ENCODE results near the gene KCTD5.
"Not testable (repeated sequence)": the region's sequence is repeated elsewhere in the genome, so short reads cannot be mapped to it uniquely, and the experiment has no call there.

KCTD5 gene

GRCh38 chr16:2673066-2673999, 9.0 kb upstream of the KCTD5 start:
- peak; percentile 96 to 97 for DNase-seq

GRCh38 chr16:2675021-2675420, 7.3 kb upstream of the KCTD5 start:
- DNase-seq: no peak

- no peak for DNase-seq
These were observed 6.6 kb upstream of the KCTD5 start for GRCh38 chr16:2675714-2676113.

GRCh38 chr16:2676937-2677336, 5.4 kb upstream of the KCTD5 start:
- not testable (repeated sequence) for DNase-seq

GRCh38 chr16:2678206-2678965, 3.9 kb upstream of the KCTD5 start:
- not testable (repeated sequence) for DNase-seq

- not testable (repeated sequence) for DNase-seq
These were observed 2.4 kb upstream of the KCTD5 start for GRCh38 chr16:2679902-2680301.

GRCh38 chr16:2680360-2680759, 2.0 kb upstream of the KCTD5 start:
- not testable (repeated sequence) for DNase-seq

GRCh38 chr16:2683041-2683440, 718 bp downstream of the KCTD5 start:
- DNase-seq: not testable (repeated sequence)

- not testable (repeated sequence) for DNase-seq
These were observed 3.8 kb downstream of the KCTD5 start for GRCh38 chr16:2686075-2686474.

- DNase-seq: peak; percentile 34 to 57
These were observed 4.7 kb downstream of the KCTD5 start for GRCh38 chr16:2686912-2687507.

GRCh38 chr16:2687531-2688308, 5.4 kb downstream of the KCTD5 start:
- no peak for DNase-seq

- not testable (repeated sequence) for DNase-seq
These were observed 7.1 kb downstream of the KCTD5 start for GRCh38 chr16:2689422-2689821.

GRCh38 chr16:2689968-2690801, 7.9 kb downstream of the KCTD5 start:
- no peak for DNase-seq

- no peak for DNase-seq
These were observed 8.5 kb downstream of the KCTD5 start for GRCh38 chr16:2690852-2691251.

- DNase-seq: no peak
These were observed 9.3 kb downstream of the KCTD5 start for GRCh38 chr16:2691491-2692248.

- DNase-seq: no peak
These were observed 10.1 kb downstream of the KCTD5 start for GRCh38 chr16:2692251-2692947.

GRCh38 chr16:2692948-2693651, 10.8 kb downstream of the KCTD5 start:
- DNase-seq: no peak

GRCh38 chr16:2696601-2697250, 14.4 kb downstream of the KCTD5 start:
- not testable (repeated sequence) for DNase-seq

- DNase-seq: no peak
These were observed 15.2 kb downstream of the KCTD5 start for GRCh38 chr16:2697401-2697948.
